Tibial nerve (tissue), 4 donors: ENCODE measurements around the gene SNAPC1.

Experiments used
- CTCF ChIP-seq, 5 experiments: fragments of 200-600 bp in 3 of 5; fragments of 450-650 bp in 2 of 5; sonication (generic) in 3 of 5; IDR thresholded peaks; one replicate each; pipeline ENCODE4 v1.5.1; 2016 to 2019; ENCODE audit warnings: antibody characterized with exemption in 5 of 5, mild to moderate bottlenecking in 3 of 5, moderate library complexity in 2 of 5
- EP300 ChIP-seq, 2 donors: sonication (generic); formaldehyde crosslinking; IDR thresholded peaks; one replicate each; pipeline ENCODE4 v1.6.1; 2017; ENCODE audit warnings: antibody characterized with exemption in 2 of 2, mild to moderate bottlenecking in 1 of 2
- POLR2A ChIP-seq, 2 donors: fragments of 450-650 bp; IDR thresholded peaks; one replicate each; pipeline ENCODE4 v1.6.1; 2017; ENCODE audit warnings: antibody characterized with exemption in 2 of 2, mild to moderate bottlenecking in 2 of 2, moderate library complexity in 2 of 2

- TF ChIP-seq EP300 (IDR thresholded peaks at IDR 0.05) (no peak), CTCF (IDR thresholded peaks at IDR 0.05) (no peak), POLR2A (IDR thresholded peaks at IDR 0.05) (no peak)
These were observed 10.7 kb upstream of the SNAPC1 start for GRCh38 chr14:61751475-61751989.
